ENCODE data around the gene ISM2. TPM values are rescaled to one million over a fixed set of nuclear protein-coding genes. Genes with fewer than 3 reads are reported as not detected.

ISM2 gene
- total RNA-seq, 2 experiments from 2014 or later = not detected

DNA sequence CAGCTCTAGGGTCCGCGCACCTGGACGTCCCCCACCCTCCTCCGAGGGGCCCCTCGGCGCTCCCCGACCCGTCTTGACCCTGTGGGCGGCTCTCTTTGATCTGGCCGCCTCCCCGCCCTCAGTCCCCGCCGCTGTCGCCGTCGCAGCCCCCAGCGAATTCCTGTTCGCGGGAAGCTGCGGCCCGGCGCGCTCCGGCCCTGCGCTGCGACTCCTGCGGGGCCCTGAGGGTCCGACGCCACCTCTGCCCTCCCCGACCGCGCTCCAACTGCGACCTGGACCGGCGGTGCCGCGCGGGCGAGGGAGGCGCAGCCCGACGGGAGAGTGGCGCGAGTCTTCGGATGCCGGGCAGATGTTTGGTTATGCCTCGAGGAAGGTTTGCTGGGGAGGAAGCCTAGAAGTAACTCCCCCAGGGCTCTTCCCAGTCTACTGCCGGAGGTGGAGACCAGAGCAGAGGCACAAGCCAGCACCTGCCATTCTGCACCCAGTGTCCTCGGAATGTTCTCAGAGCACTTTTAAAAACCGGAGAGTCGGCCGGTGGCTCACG, 440 bp upstream of the ISM2 start:
- Mint-ChIP-seq H3K9me3 (ENCODE audit: low read depth) (peaks cover 5% of the 10 kb centered on the region), H3K4me3 (peak overlapping the region; percentile 36), H3K27me3 (peaks cover 39% of the 10 kb centered on the region), H3K4me1 (peaks cover 6% of the 10 kb centered on the region), H3K36me3 (peaks cover 4% of the 10 kb centered on the region), H3K27ac (no peak overlapping the region)
- DNase-seq (no peak), ATAC-seq (no peak)
- CTCF ChIA-PET = interaction anchor here (0.8 kb wide), 1 partner anchor 183 kb away, joined by 3 read pairs; no protein-coding TSS in a partner anchor

DNA sequence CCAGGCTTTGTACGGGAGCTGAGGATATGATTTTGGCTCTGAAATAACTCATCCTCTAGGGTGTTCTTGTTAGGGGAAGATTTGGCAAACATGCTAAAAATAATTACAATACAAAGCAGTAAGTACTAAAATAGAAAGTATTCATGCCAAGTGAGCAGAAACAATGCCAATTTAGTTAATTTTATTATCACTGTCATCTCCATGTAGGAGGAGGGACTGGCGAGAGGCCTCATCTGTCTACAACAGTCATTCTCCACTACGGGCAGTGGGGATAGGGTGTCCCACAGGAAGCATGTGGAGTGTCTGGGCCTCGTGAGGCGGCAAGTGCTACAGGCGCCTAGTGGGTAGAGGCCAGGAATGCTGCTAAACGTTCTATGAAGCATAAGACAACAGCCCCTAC, 3.3 kb downstream of the ISM2 start:
- H3K27ac Mint-ChIP-seq = no peak overlapping the region
- DNase-seq = no peak
- peaks cover 6% of the 10 kb centered on the region for H3K4me1 Mint-ChIP-seq
- no peaks in the 10 kb centered on the region for H3K36me3 Mint-ChIP-seq
- no peak overlapping the region for H3K4me3 Mint-ChIP-seq
- H3K27me3 Mint-ChIP-seq = peaks cover 34% of the 10 kb centered on the region
- no peaks in the 10 kb centered on the region for H3K9me3 Mint-ChIP-seq (ENCODE audit: low read depth)
- CTCF ChIA-PET = no interaction called here
- ATAC-seq = no peak

DNA sequence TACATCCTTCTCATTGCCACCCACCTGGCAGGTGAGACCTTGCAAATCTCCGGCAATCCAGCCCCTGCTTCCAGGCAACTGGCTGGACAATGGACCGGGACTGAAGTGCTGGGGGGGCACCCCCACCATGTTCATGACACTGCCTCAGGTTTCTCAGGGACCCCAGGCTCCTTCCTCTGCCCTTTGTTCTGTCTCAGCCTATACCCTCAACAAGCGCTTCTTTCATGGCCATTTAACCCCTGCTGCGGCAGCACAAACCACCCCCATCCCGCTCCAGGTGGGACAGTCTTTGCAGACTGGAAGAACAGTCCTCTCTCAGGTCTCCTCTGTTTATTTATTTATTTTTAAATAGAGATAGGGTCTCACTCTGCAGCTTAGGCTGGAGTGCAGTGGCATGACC, 7.6 kb downstream of the ISM2 start:
- Mint-ChIP-seq H3K27me3 (peaks cover 7% of the 10 kb centered on the region), H3K27ac (no peak overlapping the region), H3K4me1 (no peaks in the 10 kb centered on the region), H3K9me3 (ENCODE audit: low read depth) (no peaks in the 10 kb centered on the region), H3K36me3 (no peaks in the 10 kb centered on the region), H3K4me3 (no peak overlapping the region)
- no peak for DNase-seq
- CTCF ChIA-PET = no interaction called here
- ATAC-seq = no peak

DNA sequence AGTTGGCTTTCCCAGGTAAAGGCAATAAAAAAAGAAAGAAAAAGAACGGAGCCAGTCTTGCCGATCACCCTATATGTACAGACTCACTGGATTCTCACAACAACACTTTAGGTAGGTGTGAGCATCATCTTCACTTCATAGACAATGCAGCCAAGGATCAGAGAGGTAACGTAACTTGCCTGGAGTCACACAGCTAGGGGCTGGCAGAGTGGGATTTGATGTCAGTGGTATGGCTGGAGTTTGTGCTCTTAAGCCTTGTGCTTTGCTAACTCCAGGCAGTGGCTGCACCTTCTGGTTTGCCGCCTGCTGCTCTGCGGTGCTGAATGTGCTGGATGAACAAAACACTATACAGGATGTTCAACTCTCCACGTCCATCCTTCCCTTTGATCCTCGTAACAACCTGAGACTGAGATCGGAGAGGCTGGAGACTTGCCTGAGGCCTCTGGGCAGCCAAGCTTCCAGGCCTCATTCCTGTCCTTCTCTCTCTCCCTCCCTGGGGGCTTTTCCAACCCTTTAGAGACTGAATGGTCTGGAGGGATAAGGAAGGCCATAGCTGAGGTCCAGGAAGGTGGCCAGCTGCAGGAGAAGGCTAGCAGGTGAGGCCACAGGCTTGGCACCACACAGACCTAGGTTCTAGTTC, 8.1 kb downstream of the ISM2 start:
- DNase-seq (no peak), ATAC-seq (no peak)
- H3K4me1 Mint-ChIP-seq = no peaks in the 10 kb centered on the region
- H3K36me3 Mint-ChIP-seq = no peaks in the 10 kb centered on the region
- no peaks in the 10 kb centered on the region for H3K9me3 Mint-ChIP-seq (ENCODE audit: low read depth)
- H3K27ac Mint-ChIP-seq = no peak overlapping the region
- CTCF ChIA-PET = no interaction called here
- peaks cover 3% of the 10 kb centered on the region for H3K27me3 Mint-ChIP-seq
- H3K4me3 Mint-ChIP-seq = no peak overlapping the region

DNA sequence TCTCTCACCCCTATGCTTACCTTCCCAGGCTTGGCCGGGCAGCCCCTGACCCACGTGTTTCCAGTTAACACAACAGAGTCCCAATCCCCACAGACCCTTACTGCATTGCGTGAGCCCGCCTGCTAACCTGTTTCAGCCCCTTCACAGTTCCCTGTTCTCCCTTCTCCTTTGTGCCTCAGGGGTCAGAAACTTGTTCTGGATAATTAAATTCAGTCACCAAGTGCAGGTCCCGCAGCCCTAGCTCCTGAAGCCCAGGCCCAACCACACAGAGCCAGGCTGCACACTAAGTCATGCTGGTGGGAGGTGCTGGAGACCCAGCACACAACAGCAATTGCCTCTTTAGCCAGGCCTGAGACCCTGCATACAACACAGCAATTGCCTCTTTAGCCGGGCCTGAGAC, 9.6 kb downstream of the ISM2 start:
- no peak for DNase-seq
- no peaks in the 10 kb centered on the region for H3K4me1 Mint-ChIP-seq
- no peaks in the 10 kb centered on the region for H3K27me3 Mint-ChIP-seq
- no peaks in the 10 kb centered on the region for H3K36me3 Mint-ChIP-seq
- ATAC-seq = no peak
- H3K27ac Mint-ChIP-seq = no peak overlapping the region
- H3K9me3 Mint-ChIP-seq (ENCODE audit: low read depth) = no peaks in the 10 kb centered on the region
- no peak overlapping the region for H3K4me3 Mint-ChIP-seq
- CTCF ChIA-PET = no interaction called here

DNA sequence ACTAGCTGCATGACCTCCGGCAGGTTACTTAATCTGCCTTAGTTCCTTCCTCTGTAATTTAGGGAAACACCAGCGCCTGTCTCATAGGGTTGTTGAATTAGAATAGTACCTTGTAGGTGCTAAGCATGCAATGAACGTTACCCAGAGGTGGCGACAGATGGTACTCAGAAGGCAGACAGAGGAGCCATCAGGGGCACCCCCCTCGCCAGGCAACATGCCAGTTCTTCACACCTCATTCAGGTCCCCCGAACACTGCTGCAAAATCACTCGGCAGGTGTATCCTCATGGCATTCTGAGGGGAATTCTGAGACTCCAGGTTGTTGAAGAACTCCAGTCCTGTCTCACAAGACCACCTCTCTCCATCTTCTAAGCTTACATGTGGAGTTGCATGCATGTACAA, 10.1 kb downstream of the ISM2 start:
- no peak for ATAC-seq
- Mint-ChIP-seq H3K27ac (no peak overlapping the region), H3K4me1 (no peaks in the 10 kb centered on the region), H3K4me3 (no peak overlapping the region), H3K36me3 (no peaks in the 10 kb centered on the region), H3K9me3 (ENCODE audit: low read depth) (no peaks in the 10 kb centered on the region), H3K27me3 (no peaks in the 10 kb centered on the region)
- CTCF ChIA-PET = no interaction called here
- no peak for DNase-seq

DNA sequence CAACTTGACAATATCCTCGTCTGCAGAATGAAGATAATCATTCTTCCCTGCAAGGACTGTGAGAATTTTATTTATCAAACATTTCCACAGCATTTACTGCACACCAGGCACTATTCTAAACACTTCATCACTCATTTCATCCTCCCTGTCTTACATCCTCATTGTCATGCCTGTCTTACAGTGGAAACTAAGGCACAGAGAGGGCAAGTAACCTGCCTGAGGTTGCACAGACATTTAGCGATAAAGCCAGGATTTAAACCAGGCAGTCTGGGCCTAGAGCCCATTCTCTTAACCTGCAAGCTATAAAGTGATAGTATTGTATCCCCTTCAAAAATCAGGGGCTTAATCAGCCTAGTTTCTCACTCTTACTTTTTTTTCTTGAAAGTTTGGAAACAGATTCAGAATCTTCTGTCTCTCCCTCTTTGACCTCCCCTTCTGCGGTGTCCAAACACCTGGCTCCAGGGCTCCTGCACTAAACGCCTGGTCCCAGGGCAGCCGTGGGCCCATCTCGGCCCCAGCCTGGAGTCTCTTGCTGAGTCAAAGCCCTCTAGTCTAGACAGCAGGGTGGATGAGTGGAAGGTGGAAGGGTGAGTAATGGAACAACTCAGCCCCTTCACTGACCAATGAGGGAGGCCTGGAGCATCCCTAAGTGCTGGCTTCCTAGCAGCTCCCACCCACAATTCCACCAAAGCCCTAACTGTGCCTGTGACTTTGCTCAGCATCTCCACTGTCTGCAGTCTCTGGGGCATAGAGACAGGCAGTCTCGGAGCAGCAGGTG, 12.5 kb downstream of the ISM2 start:
- no peaks in the 10 kb centered on the region for H3K36me3 Mint-ChIP-seq

DNA sequence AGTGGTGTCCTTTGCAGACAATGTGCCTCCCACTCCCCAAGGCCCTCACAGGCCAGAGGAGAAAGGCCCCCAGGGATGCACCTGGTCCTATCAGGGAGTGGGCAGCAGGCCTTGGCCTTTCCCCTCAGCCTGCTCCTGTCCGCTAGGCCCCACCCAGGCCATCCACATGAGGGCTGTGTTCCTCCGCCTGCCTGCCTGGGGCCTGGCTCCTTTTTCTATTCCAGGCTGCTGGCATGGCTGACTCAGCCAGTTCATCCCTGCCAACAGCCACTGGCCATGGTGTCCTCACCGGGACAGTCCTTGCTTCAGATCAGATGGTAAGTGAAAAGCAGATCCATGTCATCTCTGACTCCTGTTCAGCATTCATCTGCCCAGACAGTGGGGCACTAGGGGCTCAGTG, 13.4 kb downstream of the ISM2 start:
- no peak for ATAC-seq
- Mint-ChIP-seq H3K9me3 (ENCODE audit: low read depth) (no peaks in the 10 kb centered on the region), H3K4me3 (no peak overlapping the region), H3K4me1 (no peaks in the 10 kb centered on the region), H3K27me3 (no peaks in the 10 kb centered on the region), H3K36me3 (no peaks in the 10 kb centered on the region), H3K27ac (no peak overlapping the region)
- CTCF ChIA-PET = no interaction called here
- DNase-seq = no peak

More for the DNA sequence above, 12.5 kb downstream of the ISM2 start:
- H3K9me3 Mint-ChIP-seq (ENCODE audit: low read depth) = no peaks in the 10 kb centered on the region
- DNase-seq = no peak
- H3K27ac Mint-ChIP-seq = no peak overlapping the region
- H3K27me3 Mint-ChIP-seq = no peaks in the 10 kb centered on the region
- no peak for ATAC-seq
- no peaks in the 10 kb centered on the region for H3K4me1 Mint-ChIP-seq
- CTCF ChIA-PET = no interaction called here
- no peak overlapping the region for H3K4me3 Mint-ChIP-seq

DNA sequence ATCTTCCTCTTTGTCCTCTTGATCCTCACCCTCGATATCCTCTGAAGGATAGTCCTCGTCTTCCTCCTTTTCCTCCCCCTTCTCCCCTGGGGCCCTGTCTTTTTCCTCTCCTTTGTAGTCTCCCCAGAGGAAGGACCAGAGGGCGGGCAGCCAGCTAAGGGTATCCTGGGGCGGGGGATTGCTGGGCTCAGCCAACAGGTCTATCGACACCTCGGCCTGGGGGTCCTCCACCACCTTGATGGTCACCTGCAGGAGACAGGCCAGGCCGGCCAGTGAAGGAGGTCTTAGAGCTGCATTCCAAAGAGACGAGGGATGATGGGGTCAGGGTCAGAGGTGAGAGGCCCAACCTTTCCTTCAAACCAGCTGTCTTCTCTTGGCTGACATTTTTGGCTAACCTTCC, 16.2 kb downstream of the ISM2 start:
- CTCF ChIA-PET = no interaction called here
- no peaks in the 10 kb centered on the region for H3K4me1 Mint-ChIP-seq
- no peak overlapping the region for H3K27ac Mint-ChIP-seq

DNA sequence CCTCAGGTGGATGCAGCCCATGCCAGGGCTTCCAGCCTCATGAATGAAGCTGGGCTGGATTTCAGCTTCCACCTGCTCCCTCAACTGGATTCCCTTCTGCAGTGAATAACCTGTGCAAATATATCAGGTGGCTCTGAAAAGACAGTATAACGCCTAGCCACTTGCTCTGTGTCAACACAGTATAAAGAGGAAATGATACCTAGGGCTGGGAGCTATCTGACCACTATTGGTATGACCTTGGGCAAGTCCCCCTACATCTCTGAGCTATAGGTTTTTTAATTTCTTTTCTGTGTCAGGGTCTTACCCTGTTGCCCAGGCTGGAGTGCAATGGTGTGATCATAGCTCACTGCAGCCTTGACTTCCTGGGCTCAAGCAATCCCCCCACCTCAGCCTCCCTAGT, 19.8 kb downstream of the ISM2 start:
- CTCF ChIA-PET = interaction anchor here (0.5 to 1.4 kb wide), 2 partner anchors 11 to 13 kb away, joined by 3 to 4 read pairs; no protein-coding TSS in a partner anchor
- DNase-seq (no peak), ATAC-seq (no peak)
- Mint-ChIP-seq H3K27ac (no peak overlapping the region), H3K9me3 (ENCODE audit: low read depth) (no peaks in the 10 kb centered on the region), H3K36me3 (no peaks in the 10 kb centered on the region), H3K27me3 (no peaks in the 10 kb centered on the region), H3K4me3 (no peak overlapping the region), H3K4me1 (no peaks in the 10 kb centered on the region)

More for the DNA sequence above, 16.2 kb downstream of the ISM2 start:
- Mint-ChIP-seq H3K36me3 (no peaks in the 10 kb centered on the region), H3K27me3 (no peaks in the 10 kb centered on the region), H3K9me3 (ENCODE audit: low read depth) (no peaks in the 10 kb centered on the region), H3K4me3 (no peak overlapping the region)
- no peak for ATAC-seq
- DNase-seq = no peak

DNA sequence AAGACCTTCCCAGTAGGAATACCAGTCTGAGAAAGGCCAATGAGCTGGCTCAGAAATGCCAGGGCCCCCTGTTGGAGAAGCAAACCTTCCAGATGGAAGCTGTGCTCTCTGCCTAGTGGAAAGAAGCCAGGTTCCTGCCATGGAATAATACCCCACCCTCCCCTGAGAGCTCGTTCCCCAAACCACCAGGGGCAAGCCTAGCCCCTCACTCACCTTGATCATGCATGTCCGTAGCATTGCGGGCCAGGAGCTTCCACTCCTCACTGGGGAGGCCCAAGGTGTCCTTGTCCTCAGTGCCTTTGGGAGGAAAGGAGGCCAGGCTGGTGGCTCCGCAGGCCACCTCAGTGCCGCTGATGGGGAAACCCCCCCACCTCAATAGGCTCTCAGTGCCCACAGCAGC, 20.6 kb downstream of the ISM2 start:
- H3K27ac Mint-ChIP-seq = no peak overlapping the region
- no peak overlapping the region for H3K4me3 Mint-ChIP-seq
- no peaks in the 10 kb centered on the region for H3K9me3 Mint-ChIP-seq (ENCODE audit: low read depth)
- ATAC-seq (no peak), DNase-seq (no peak)
- no peaks in the 10 kb centered on the region for H3K4me1 Mint-ChIP-seq
- H3K27me3 Mint-ChIP-seq = no peaks in the 10 kb centered on the region
- CTCF ChIA-PET = no interaction called here
- H3K36me3 Mint-ChIP-seq = no peaks in the 10 kb centered on the region

DNA sequence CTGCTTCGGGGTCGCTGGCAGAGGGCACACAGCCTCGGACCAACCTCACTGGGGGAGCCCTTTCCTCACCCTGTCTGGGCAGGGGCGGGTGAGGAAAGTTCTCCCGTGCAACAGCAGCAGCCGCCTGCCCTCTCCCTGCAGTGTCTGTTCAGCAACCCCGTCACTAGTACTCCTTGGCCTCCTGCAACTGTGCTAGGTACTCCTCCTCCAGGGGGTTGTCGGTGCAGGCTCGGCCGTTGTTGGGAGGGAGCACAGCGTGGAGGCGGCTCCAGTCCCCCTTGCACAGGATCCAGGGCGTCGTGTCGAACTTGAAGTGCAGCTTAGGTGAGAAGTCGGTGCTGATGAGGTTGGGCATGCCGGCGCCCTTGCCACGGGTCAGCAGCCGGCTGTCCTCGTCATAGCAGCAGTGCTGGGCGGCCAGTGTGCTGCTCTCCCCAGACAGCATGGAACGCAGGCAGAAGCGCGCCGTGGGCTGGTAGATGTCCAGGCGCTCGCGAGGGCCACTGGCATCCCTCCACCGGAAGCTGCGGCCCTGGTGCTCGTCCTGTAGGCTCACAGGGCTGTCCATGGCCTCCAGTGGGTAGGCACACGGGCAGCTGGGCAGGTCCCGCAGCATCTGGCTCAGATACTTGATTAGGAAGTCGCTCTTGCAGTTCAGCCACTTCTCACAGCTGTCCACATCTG, 23.0 kb downstream of the ISM2 start:
- no peak for DNase-seq
- Mint-ChIP-seq H3K4me1 (no peaks in the 10 kb centered on the region), H3K36me3 (no peaks in the 10 kb centered on the region), H3K27ac (no peak overlapping the region), H3K9me3 (ENCODE audit: low read depth) (no peaks in the 10 kb centered on the region), H3K27me3 (no peaks in the 10 kb centered on the region), H3K4me3 (no peak overlapping the region)
- ATAC-seq = no peak
- CTCF ChIA-PET = no interaction called here

DNA sequence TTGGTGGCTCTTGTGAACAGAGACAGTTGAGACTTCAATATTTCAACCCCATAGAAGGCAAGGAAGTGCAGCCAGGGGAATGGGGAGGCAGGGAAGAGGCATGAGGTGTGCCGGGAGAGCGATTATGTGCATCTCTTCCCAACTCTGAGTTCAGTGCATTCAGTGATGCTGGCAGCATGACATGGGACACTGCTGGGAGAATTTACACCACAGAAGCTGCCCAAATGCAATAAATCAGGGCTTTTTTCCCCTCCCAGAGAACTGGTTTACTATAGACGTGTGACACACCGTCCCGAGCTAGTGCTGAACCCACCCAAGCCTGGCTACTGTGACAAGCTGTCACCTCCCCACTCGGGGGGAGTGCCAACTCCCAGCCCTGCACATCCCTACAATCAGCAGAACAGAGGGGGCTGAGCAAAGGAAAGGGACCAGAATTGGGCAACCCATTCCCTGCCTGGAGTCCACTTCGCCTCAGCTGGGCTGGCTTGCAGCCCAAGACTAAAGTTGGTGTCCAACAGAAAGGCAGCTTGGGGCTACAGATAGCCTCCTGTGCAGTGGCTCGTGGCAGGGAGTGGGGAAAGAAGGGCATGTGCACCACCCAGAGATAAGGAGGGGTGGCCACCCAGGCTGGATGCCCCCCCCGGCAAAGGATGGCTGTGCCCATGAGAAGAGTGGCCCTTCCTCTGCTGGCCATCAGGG, 24.0 kb downstream of the ISM2 start:
- no peak for ATAC-seq
- H3K9me3 Mint-ChIP-seq (ENCODE audit: low read depth) = no peaks in the 10 kb centered on the region

More for the DNA sequence above, 24.0 kb downstream of the ISM2 start:
- no peaks in the 10 kb centered on the region for H3K27me3 Mint-ChIP-seq
- H3K4me1 Mint-ChIP-seq = no peaks in the 10 kb centered on the region
- CTCF ChIA-PET = no interaction called here
- no peak overlapping the region for H3K4me3 Mint-ChIP-seq
- peaks cover 2% of the 10 kb centered on the region for H3K36me3 Mint-ChIP-seq
- no peak for DNase-seq
- no peak overlapping the region for H3K27ac Mint-ChIP-seq

Measured in activated CD8-positive, alpha-beta memory T cell treated with anti-CD3 and anti-CD28 coated beads, Interleukin-2, amount 10 ng/mL, durations not matched to agents 7 days and 5 days (primary cell).